GM12878 (cell line): ENCODE results near the gene CTSA. TPM values are rescaled to one million over a fixed set of nuclear protein-coding genes. Genes with fewer than 3 reads are reported as not detected.
"Not testable (repeated sequence)": the region's sequence is repeated elsewhere in the genome, so short reads cannot be mapped to it uniquely, and the experiment has no call there.

ENCODE experiments used
- ATAC-seq: fragments of 200-7000 bp; cut with Tn5 transposase; 3 replicates; pipeline ENCODE4 v1.9.1; 2020; ENCODE audit warnings: mild to moderate bottlenecking, moderate library complexity
- BruUV-seq: library from RNA; stranded (reverse); fragments of 400-500 nt; replicated peaks from 2 replicates; lab custom pipeline; 2021; lab: Mats Ljungman, UMichigan
- CTCF ChIA-PET: fragments of 300-600 bp; sonication (Branson Sonifier 250); formaldehyde crosslinking; extraction: SDS; loops from one replicate; lab custom pipeline; 2021; ENCODE audit warnings: inconsistent platforms; lab: Yijun Ruan, JAX
- POLR2A ChIA-PET: fragments of 350-600 bp; formaldehyde crosslinking; extraction: SDS; loops from one replicate; lab custom pipeline; 2021; ENCODE audit warnings: inconsistent platforms; lab: Charles Lee
- RAD21 ChIA-PET: fragments of 300-600 bp; sonication (Branson Sonifier 250); formaldehyde crosslinking; loops from one replicate; lab custom pipeline; 2023; ENCODE audit warnings: antibody characterized with exemption; ENCODE audit not compliant: unreplicated experiment; lab: Charles Lee
- SMC1A ChIA-PET: fragments of 300-600 bp; sonication (Branson Sonifier 250); formaldehyde crosslinking; loops from one replicate; lab custom pipeline; 2023; ENCODE audit not compliant: unreplicated experiment, uncharacterized antibody; lab: Charles Lee
- DNase-seq: peaks from one replicate; pipeline ENCODE4 v3.0.0-alpha.2; 2011; ENCODE audit warnings: low read depth, low spot score
- FAIRE-seq: peaks from 3 replicates; lab custom pipeline; 2011; peaks lifted over from hg19 to GRCh38; lab: Jason Lieb, UNC
- H2AFZ ChIP-seq: 2 replicates; pipeline ENCODE4 v1.6.0; 2011; ENCODE audit warnings: low read depth, low read length, control low read depth; ENCODE audit not compliant: control insufficient read depth
- H3K27ac ChIP-seq: 2 replicates; pipeline ENCODE4 v1.5.1; 2011; ENCODE audit warnings: control low read depth; ENCODE audit not compliant: control insufficient read depth, insufficient read depth
- H3K27me3 ChIP-seq, 2 experiments: replicated peaks in 1 of 2; 2 replicates each; pipeline versions ENCODE4 v1.6.0 to v1.6.1; 2011; ENCODE audit warnings: low read length in 1 of 2; ENCODE audit not compliant: control insufficient read depth in 2 of 2, insufficient read depth in 2 of 2
- H3K36me3 ChIP-seq, 2 experiments: 2 replicates each; pipeline ENCODE4 v1.5.1; 2011; ENCODE audit warnings: low read length in 1 of 2; ENCODE audit not compliant: control insufficient read depth in 2 of 2, insufficient read depth in 2 of 2
- H3K4me1 ChIP-seq: 2 replicates; pipeline ENCODE4 v1.6.1; 2011; ENCODE audit warnings: mild to moderate bottlenecking, low read length, moderate library complexity, mixed read lengths; ENCODE audit not compliant: control insufficient read depth, insufficient read depth
- H3K4me2 ChIP-seq: 2 replicates; pipeline ENCODE4 v1.6.0; 2011; ENCODE audit warnings: control low read depth; ENCODE audit not compliant: control insufficient read depth, insufficient read depth
- H3K4me3 ChIP-seq: fragments of 200-600 bp; sonication (generic); 2 replicates; pipeline ENCODE4 v1.5.1; 2016
- H3K79me2 ChIP-seq: 2 replicates; pipeline ENCODE4 v1.6.0; 2011; ENCODE audit warnings: low read length; ENCODE audit not compliant: control insufficient read depth, insufficient read depth
- H3K9ac ChIP-seq: 2 replicates; pipeline ENCODE4 v1.8.0; 2011; ENCODE audit warnings: low read length, control low read depth, mixed read lengths; ENCODE audit not compliant: control insufficient read depth, insufficient read depth
- H3K9me3 ChIP-seq: replicated peaks from 3 replicates; pipeline ENCODE4 v1.5.1; 2011; ENCODE audit warnings: mild to moderate bottlenecking, low read length; ENCODE audit not compliant: control insufficient read depth, insufficient read depth
- H4K20me1 ChIP-seq: 2 replicates; pipeline ENCODE4 v1.6.0; 2011; ENCODE audit not compliant: control insufficient read depth, insufficient read depth
- CBFB ChIP-seq: IDR thresholded peaks from 2 replicates; pipeline ENCODE4 v1.6.1; 2016; ENCODE audit warnings: antibody characterized with exemption, low read depth
- CEBPB ChIP-seq, 2 experiments: fragments of 150-350 bp in 1 of 2; IDR thresholded peaks; 2 replicates each; pipeline ENCODE4 v1.6.1; 2012 to 2014; ENCODE audit warnings: low read depth in 2 of 2, low read length in 2 of 2, borderline replicate concordance in 1 of 2, inconsistent platforms in 1 of 2
- DPF2 ChIP-seq: fragments of 450-650 bp; IDR thresholded peaks from 2 replicates; pipeline ENCODE4 v1.6.1; 2017; ENCODE audit warnings: mild to moderate bottlenecking
- HDAC6 ChIP-seq: fragments of 200-600 bp; sonication (generic); IDR thresholded peaks from one replicate; pipeline ENCODE4 v1.8.0; 2017; ENCODE audit warnings: antibody characterized with exemption; ENCODE audit not compliant: unreplicated experiment
- TCF7 ChIP-seq: IDR thresholded peaks from 2 replicates; pipeline ENCODE4 v1.6.1; 2014; ENCODE audit warnings: antibody characterized with exemption, borderline replicate concordance
- WGBS: methylation state at CpG from one replicate; pipeline ENCODE4 v1.1.6; 2016; ENCODE audit warnings: low lambda C conversion rate; ENCODE audit not compliant: insufficient replicate concordance, insufficient coverage; ENCODE audit errors: missing lambda C conversion rate; 5-methylcytosine and 5-hydroxymethylcytosine counted together
- in situ Hi-C: fragments of 300-500 bp; cut with MboI; formaldehyde crosslinking; loops from 9 replicates; pipeline ENCODE4 v1.14.3; 2018; ENCODE audit warnings: mixed read lengths
- intact Hi-C: fragments of 100-400 bp; cut with micrococcal nuclease; formaldehyde crosslinking; loops from one replicate; pipeline ENCODE4 v1.14.2; 2022; ENCODE audit not compliant: unreplicated experiment
- polyA plus RNA-seq, 11 experiments: library from polyadenylated mRNA; depleted of rRNA in 4 of 11; unstranded in 6 of 11; stranded (reverse) in 5 of 11; fragments of >200 nt; fragmentation: Nextera tagmentation in 4 of 11; fragmentation: Illumina TruSeq in 1 of 11; extraction: Ambion mirVana in 4 of 11; extraction: Trizol in 1 of 11; gene quantifications; 1 replicate in 1 of 11; 2 replicates in 10 of 11; pipeline versions ENCODE4 v1.2.1 to v1.2.3, GENCODE V29; 2011 to 2016; ENCODE audit warnings: inconsistent platforms in 2 of 11, missing spikeins in 2 of 11, low read depth in 1 of 11
- total RNA-seq, 4 experiments: library from RNA; depleted of rRNA in 3 of 4; stranded (reverse); fragments of >200 nt in 3 of 4; fragmentation: Illumina TruSeq in 1 of 4; extraction: Trizol in 1 of 4; gene quantifications; 2 replicates each; pipeline versions ENCODE4 v1.2.1 to v1.2.3, GENCODE V29; 2013 to 2021

CTSA gene
- total and polyA plus RNA-seq, 10 of the 15 experiments (the other 5 are each of a cell fraction or from before 2014, with no cell fraction given), result 7.1 to 67.0 (median 36.2) TPM

DNA sequence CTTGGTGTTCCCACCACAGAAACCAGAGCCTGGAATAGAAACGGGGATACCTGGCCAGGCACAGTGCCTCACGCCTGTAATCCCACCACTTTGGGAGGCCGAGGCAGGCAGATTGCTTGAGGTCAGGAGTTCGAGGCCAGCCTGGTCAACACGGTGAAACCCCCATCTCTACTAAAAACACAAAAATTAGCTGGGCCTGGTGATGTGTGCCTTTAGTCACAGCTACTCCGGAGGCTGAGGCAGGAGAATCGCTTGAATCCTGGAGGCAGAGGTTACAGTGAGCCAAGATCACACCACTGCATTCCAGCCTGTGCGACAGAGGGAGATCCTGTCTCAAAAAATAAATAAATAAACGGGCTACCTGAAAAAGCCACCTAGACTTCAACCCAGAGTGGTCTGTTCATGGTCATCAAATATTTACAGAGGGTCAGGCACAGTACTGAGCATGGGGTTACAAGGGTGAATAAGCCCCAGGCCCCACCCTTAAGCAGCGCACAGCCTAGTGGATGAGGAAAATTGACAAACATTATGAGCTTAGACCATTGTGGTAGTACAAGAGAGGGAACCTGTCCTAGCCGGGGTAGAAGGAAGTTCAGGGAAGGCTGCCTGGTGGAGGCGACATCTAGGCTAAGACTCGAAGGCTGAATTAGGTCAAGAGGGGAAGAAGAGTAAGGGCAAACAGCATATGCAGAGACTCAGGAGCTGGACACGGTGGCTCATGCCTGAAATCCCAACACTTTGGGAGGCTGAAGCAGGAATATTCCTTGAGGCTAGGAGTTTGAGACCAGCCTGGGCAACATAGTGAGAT, 36.1 kb downstream of the CTSA start:
- FAIRE-seq (no peak), ATAC-seq (no peak), DNase-seq (no peak)
- ChIA-PET SMC1A (interaction anchor here (3.8 kb wide), 1 partner anchor 128 kb away, joined by 11 read pairs; no protein-coding TSS in a partner anchor), RAD21 (no interaction called here), CTCF (interaction anchor here (1.0 kb wide), 1 partner anchor 8 kb away, joined by 4 read pairs; no protein-coding TSS in a partner anchor), POLR2A (interaction anchor here (1.2 to 1.4 kb wide), 2 partner anchors 8 to 34 kb away, joined by 3 read pairs; no protein-coding TSS in a partner anchor)
- Histone ChIP-seq H3K27me3 (no peaks in the 10 kb centered on the region), H2AFZ (no peak overlapping the region), H4K20me1 (no peaks in the 10 kb centered on the region), H3K4me1 (no peaks in the 10 kb centered on the region), H3K4me2 (no peak overlapping the region), H3K79me2 (no peaks in the 10 kb centered on the region), H3K27ac (no peak overlapping the region), H3K36me3 (no peaks in the 10 kb centered on the region), H3K9ac (no peak overlapping the region), H3K4me3 (no peak overlapping the region), H3K9me3 (no peaks in the 10 kb centered on the region)
- WGBS, result 60% methylated on average over 14 of the region's 14 CpGs
- in situ Hi-C loops (no loop called here), intact Hi-C loops (no loop called here)
- TF ChIP-seq HDAC6, result no peak
- TF ChIP-seq DPF2, result no peak
- TF ChIP-seq TCF7, result no peak
- no peak for TF ChIP-seq CEBPB (IDR thresholded peaks at IDR 0.05; ENCODE audit: borderline replicate concordance in 1 of 2, low read depth in 2 of 2, low read length in 2 of 2)
- TF ChIP-seq CBFB, result no peak
- no TSS peak for BruUV-seq

DNA sequence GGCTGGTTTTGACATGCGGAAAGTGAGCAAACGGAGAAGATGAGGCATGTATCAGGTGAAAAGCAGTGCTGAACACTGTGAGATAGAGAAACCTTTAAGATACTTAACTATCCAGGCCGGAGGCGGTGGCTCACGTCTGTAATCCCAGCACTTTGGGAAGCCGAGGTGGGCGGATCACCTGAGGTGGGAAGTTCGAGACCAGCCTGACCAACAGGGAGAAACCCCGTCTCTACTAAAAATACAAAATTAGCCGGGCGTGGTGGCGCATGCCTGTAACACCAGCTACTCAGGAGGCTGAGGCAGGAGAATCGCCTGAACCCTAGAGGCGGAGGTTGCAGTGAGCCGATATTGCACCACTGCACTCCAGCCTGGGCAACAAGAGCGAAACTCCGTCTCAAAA, 40.5 kb downstream of the CTSA start:
- RAD21 ChIA-PET, SMC1A ChIA-PET, H3K4me2 ChIP-seq, BruUV-seq, H3K36me3 ChIP-seq, H4K20me1 ChIP-seq, H3K4me3 ChIP-seq, H3K9me3 ChIP-seq, ATAC-seq, H3K27ac ChIP-seq, intact Hi-C loops, H3K27me3 ChIP-seq, H2AFZ ChIP-seq, DNase-seq, FAIRE-seq, H3K9ac ChIP-seq, in situ Hi-C loops, H3K4me1 ChIP-seq: not testable (repeated sequence)
- POLR2A ChIA-PET, result interaction anchor here (0.7 kb wide), 1 partner anchor 39 kb away, joined by 8 read pairs; no protein-coding TSS in a partner anchor
- peaks cover 23% of the 10 kb centered on the region for H3K79me2 ChIP-seq
- CTCF ChIA-PET, result interaction anchor here (1.2 to 2.2 kb wide), 3 partner anchors 32 to 55 kb away, joined by 4 to 5 read pairs (median 5); no protein-coding TSS in a partner anchor
- 94% methylated on average over 14 of the region's 17 CpGs for WGBS
